Measurements from ENCODE around the gene MISP3. TPM values are rescaled to one million over a fixed set of nuclear protein-coding genes. Genes with fewer than 3 reads are reported as not detected.

MISP3 gene
- total and polyA plus RNA-seq, 9 of the 15 experiments (the other 6 are each of a cell fraction or from before 2014, with no cell fraction given), result 0.25 to 5.6 (median 1.6) TPM

DNA sequence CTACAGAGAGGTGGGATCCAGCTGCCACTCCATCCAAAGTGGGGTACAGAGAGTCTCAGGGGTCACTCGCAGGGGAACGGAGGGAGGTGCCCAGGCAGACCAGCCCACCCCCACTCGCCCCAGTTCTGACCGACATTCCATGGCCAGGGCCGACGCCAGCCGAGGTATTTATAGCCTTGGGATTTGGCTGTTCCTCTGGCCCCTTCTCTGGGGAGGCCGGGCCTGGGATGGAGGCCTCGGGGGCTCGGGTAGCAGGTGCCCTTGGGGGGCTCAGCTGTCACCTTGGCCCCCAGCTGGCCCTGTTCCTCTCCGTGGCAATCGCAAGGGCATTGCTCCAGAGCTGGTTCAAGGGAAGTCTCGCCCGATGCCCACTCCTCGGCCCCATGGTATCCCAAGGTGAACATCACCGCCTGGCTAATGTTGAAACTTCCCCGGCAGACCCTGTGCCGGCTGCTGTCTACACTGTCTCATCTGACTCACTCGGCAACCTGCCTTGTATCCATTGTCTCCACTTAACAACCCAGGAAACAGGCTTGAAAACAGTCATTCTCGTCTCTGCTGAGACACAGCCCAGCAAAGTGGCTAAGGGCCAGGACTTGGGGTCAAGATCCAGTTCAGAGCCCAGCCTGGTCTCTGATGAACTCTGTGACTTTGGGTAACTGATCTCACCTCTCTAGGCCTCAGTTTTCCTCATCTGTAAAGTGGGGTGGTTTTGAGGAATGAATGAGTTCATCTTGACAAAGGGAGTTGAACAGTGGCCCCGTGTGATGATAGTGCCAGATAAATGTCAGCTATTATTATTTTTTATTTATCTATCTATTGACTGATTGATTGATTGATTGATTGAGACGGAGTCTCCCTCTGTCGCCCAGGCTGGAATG is 35.2 kb downstream of the MISP3 start:
- no TSS peak for BruUV-seq (replicated peaks)
- ChIA-PET CTCF (ENCODE audit: low intra/inter-chr PET ratio) (no interaction called here), POLR2A (interaction anchor here (0.6 kb wide), 1 partner anchor 13 kb away, joined by 3 read pairs; no protein-coding TSS in a partner anchor)
- ATAC-seq, result no peak
- Histone ChIP-seq H3K4me1 (replicated peaks in 1 of 2; ENCODE audit: control insufficient read depth in 2 of 2, insufficient read depth in 2 of 2, low read length in 2 of 2) (peaks cover 0 to 15% of the 10 kb centered on the region in 2 experiments; a peak in 3 of 5 replicates), H3K79me2 (ENCODE audit: control insufficient read depth, insufficient read depth, low read length) (no peaks in the 10 kb centered on the region; the same call in 2 of the 3 replicates), H4K20me1 (replicated peaks; ENCODE audit: control insufficient read depth, insufficient read depth, low read length) (no peaks in the 10 kb centered on the region), H3K27ac (ENCODE audit: extremely low read depth, low read depth, low read length) (no peak overlapping the region), H3K4me3 (no peak overlapping the region), H3K27me3 (ENCODE audit: control insufficient read depth in 2 of 2, insufficient read depth in 2 of 2, low read length in 2 of 2) (no peaks in the 10 kb centered on the region), H3K9ac (ENCODE audit: insufficient read depth in 1 of 2, low read depth in 2 of 2, low read length in 2 of 2) (no peak overlapping the region; a peak in 1 of 4 replicates), H3K9me1 (ENCODE audit: control insufficient read depth, insufficient read depth, low read length) (no peaks in the 10 kb centered on the region), H3K36me3 (ENCODE audit: control insufficient read depth, insufficient read depth, low read length) (peaks cover 15% of the 10 kb centered on the region; the same call in 1 of the 3 replicates), H3K9me3 (replicated peaks; ENCODE audit: control insufficient read depth, insufficient read depth, low read depth, low read length) (no peaks in the 10 kb centered on the region), H3K4me2 (ENCODE audit: insufficient read depth, low read length) (no peak overlapping the region), H2AFZ (ENCODE audit: low read depth, low read length) (no peak overlapping the region)
- 88% methylated on average over 19 of the region's 23 CpGs for WGBS (ENCODE audit: insufficient coverage, low coverage, missing lambda C conversion rate)
- TF ChIP-seq BCOR (IDR thresholded peaks at IDR 0.05), result peak; percentile 91
- TF ChIP-seq, protein P1, sequence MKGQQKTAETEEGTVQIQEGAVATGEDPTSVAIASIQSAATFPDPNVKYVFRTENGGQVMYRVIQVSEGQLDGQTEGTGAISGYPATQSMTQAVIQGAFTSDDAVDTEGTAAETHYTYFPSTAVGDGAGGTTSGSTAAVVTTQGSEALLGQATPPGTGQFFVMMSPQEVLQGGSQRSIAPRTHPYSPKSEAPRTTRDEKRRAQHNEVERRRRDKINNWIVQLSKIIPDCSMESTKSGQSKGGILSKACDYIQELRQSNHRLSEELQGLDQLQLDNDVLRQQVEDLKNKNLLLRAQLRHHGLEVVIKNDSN (CRISPR knock-in tag; IDR thresholded peaks at IDR 0.05), result no peak
- no peak for TF ChIP-seq TARDBP (IDR thresholded peaks at IDR 0.05)
- no peak for TF ChIP-seq U2AF1 (optimal IDR thresholded peaks at IDR 0.05; ENCODE audit: low read depth, low read length)
- TF ChIP-seq KDM1A (IDR thresholded peaks at IDR 0.05), result peak; percentile 54 to 71; a peak in 3 of 4 replicates
- 0 out of 4 replicates have a peak, but pooled peaks of 1 of the 2 experiments have one; percentile 37 for TF ChIP-seq RCOR1 (IDR thresholded peaks at IDR 0.05; ENCODE audit: borderline replicate concordance in 1 of 2, low read depth in 2 of 2, low read length in 2 of 2)
- TF ChIP-seq, protein P2, sequence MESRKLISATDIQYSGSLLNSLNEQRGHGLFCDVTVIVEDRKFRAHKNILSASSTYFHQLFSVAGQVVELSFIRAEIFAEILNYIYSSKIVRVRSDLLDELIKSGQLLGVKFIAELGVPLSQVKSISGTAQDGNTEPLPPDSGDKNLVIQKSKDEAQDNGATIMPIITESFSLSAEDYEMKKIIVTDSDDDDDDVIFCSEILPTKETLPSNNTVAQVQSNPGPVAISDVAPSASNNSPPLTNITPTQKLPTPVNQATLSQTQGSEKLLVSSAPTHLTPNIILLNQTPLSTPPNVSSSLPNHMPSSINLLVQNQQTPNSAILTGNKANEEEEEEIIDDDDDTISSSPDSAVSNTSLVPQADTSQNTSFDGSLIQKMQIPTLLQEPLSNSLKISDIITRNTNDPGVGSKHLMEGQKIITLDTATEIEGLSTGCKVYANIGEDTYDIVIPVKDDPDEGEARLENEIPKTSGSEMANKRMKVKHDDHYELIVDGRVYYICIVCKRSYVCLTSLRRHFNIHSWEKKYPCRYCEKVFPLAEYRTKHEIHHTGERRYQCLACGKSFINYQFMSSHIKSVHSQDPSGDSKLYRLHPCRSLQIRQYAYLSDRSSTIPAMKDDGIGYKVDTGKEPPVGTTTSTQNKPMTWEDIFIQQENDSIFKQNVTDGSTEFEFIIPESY (CRISPR knock-in tag; IDR thresholded peaks at IDR 0.05), result no peak
- peak; percentile 91 for TF ChIP-seq RBM25 (IDR thresholded peaks at IDR 0.05; ENCODE audit: low read depth, low read length, severe bottlenecking)
- no peak for TF ChIP-seq HCFC1 (IDR thresholded peaks at IDR 0.05; ENCODE audit: low read depth, low read length)
- no peak for TF ChIP-seq BRCA1 (IDR thresholded peaks at IDR 0.05)
- no peak for TF ChIP-seq BRCA1 (CRISPR knock-in tag; IDR thresholded peaks at IDR 0.05)
- 0 out of 2 replicates have a peak, but pooled peaks have one; percentile 49 for TF ChIP-seq SMARCA5 (IDR thresholded peaks at IDR 0.05)
- no peak for DNase-seq (ENCODE audit: extremely low read depth in 1 of 4, low spot score in 3 of 4)
- intact Hi-C loops (cut with micrococcal nuclease) (no loop called here), in situ Hi-C loops (cut with MboI) (no loop called here)
- FAIRE-seq, result no peak
